HG03108 (cell line): ENCODE measurements around the gene PIN4.
"Not testable (repeated sequence)": the region's sequence is repeated elsewhere in the genome, so short reads cannot be mapped to it uniquely, and the experiment has no call there.

Experiments
- ATAC-seq: cut with Tn5 transposase; IDR thresholded peaks from one replicate; pipeline ENCODE4 v1.9.1; 2021; ENCODE audit warnings: moderate library complexity; ENCODE audit not compliant: unreplicated experiment

The PIN4 gene

GRCh38 chrX:72181178-72182125, at the start of gene PIN4:
Gene PIN4 (plus strand): TSS chrX:72181757. CDS start chrX:72181786, 29 bp downstream.
- ATAC-seq: peak; percentile 91

DNA sequence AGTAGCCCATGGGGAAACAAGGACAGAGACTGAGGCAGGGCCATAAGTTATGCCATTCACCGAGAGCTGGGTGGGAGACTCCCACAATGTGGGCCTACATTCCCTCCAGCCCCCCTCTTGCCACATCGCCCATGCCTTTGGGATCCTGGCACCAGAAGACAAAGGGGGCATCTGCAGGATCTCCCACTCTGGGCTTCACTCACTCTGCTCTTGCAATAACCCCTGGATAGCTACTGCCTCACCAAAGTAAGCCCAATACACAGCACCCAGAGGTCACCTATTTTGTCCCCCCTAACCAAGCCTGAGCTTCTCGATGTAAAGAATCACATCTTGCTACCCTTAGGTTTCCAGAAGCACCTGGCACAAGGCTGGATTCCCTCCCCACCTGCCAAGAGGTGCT, 49.1 kb upstream of the PIN4 start:
- no peak for ATAC-seq

DNA sequence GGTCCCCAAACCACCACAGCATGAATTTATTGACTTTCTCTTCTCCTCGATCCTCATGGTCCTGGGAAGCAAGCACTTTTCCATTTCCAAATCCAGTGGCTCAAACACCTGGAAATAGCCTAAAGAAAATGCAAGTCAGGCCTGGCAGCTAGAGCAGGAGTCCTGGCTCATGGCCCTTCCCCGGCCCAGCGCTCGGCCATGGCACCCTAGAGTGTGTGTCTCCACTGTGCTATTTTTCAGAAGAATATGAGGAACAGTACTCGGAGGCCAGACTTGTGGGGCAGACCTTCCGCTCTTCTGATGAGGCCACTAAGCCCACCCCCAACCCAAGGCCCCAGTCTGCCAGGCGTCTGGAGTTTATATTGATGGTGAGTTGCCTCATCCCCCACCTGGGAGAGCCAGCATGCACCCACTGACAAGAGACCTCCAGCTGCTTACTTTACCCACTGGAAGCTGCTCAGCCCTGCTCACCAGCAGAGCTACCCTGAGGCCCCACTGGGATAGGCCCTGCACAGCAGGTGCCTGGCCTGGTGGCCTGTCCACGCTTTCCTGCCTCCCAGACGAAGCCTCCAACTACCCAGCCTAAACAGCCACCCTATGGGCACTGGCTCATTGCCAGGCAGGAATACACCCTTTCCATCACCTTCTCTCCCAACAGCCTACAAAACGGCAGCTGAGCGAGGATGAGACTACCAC, 47.6 kb upstream of the PIN4 start:
- no peak for ATAC-seq

GRCh38 chrX:72137846-72138495, 43.6 kb upstream of the PIN4 start:
- no peak for ATAC-seq

GRCh38 chrX:72139538-72139937, 42.0 kb upstream of the PIN4 start:
- no peak for ATAC-seq

DNA sequence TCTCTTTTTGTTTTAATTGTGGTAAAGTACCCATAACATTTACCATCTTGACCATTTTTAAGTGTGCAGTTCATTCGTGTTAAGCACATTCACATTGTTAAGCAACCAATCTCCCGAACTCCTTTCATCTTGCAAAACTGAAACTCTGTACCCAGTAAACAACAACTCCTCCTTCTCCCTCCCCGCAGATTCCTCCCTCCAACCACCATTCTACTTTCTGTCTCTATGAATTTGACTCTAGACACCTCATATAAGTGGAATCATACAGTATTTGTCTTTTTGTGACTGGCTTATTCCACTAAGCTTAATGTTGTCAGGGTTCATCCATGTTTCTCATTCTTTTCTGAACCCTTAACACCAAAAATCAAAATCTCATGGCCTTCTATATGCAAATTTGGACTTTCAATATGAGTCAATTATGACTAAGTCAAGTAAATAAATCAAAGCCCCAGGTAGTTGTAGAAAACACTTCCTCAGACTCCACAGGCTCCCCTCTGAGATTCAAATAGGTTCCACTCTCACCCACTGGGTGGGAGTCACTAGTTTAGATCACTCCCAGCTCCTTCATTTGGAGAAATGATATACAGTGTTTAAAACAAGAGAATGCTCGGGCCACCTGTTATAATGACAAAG, 40.1 kb upstream of the PIN4 start:
- ATAC-seq: no peak

DNA sequence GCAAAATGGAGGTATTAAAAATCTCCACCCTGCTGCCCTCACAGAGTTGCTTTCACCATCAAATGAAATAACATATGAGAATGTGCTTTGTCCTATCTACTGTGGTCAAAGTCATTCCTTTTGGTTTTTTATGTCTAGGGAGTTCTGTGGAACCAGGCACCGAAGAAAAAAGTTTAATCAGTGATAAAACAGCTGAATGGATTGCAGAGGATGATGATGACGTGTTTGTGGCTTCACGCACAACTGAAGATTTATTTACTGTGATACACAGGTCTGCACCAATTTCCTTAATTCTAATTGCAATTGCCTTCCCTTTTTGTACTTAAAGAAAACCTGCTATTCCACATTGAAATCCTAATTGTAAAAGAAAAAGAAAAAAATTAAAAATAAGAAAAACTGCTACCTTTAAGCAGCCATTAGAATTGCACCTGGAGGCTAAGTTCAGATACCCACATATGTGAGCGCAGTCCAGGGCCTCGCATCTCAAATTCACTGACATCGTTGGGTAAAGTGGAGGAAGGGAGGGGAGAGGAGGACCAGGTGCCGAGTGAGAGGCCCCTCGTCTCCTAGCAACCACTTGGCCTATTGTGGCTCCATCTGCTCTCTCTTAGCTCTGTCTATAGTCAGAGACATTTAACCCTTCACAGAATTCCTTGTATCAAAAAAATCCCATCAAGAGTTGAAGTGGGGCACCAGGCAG, 39.3 kb upstream of the PIN4 start:
- ATAC-seq: no peak

DNA sequence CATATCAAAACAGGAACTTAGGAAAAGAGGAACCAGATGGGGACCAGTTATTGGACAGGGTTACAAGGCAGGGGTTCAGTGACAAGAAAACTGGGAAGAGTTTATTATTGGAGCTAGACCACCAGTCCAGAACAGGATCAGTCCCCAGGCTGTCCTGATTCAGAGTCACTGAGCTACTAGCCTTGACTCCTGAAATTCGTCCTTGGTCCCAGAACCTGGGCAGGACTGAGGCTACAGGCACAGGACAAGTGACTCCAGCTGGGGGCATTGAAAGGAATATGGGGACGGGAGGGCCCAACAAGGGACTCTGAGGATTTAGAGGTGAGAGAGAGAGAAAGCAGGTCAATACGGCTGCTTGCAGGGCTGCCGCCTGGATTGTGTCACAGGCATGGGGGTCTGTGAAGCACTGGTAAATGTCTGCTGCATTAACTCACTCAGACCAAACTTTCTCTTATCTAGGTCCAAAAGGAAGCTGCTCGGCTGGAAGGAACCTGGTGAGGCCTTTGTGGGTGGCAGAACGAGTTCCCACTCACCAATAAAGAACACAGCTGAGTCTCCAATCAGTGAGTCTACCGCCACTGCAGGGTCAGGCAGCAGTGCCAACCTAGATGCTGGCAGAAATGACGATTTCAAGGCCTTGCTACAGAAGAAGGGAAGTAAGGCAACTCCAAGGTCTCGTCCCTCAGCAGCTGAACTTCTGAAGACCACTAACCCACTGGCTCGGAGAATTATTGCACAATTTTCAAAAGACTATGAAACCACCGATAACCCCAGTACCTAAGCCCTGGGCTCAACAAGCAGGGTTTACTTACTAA, 38.6 kb upstream of the PIN4 start:
- ATAC-seq: no peak

- no peak for ATAC-seq
Observed at GRCh38 chrX:72143609-72143907, 38.0 kb upstream of the PIN4 start.

- no peak for ATAC-seq
Observed at GRCh38 chrX:72145181-72145580, 36.4 kb upstream of the PIN4 start.

DNA sequence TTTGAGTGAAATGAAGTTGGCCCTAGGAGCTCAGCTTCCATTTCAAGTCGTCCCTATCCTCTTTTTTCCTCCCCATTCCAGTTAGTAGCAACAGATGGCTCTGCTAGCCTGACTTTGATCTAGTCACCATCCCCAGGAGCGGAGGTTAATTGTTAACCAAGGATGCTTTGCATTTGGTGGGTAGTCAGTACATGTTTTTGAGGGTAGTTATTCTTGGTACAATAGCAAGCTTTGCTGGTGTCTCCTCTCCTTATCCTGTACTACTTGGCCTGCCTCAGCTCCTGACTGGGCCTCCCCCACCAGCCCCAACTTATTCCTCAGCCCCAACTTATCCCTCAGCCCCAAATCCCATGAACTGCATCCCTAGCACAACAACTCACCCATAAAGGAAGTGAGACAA, 35.0 kb upstream of the PIN4 start:
- no peak for ATAC-seq

DNA sequence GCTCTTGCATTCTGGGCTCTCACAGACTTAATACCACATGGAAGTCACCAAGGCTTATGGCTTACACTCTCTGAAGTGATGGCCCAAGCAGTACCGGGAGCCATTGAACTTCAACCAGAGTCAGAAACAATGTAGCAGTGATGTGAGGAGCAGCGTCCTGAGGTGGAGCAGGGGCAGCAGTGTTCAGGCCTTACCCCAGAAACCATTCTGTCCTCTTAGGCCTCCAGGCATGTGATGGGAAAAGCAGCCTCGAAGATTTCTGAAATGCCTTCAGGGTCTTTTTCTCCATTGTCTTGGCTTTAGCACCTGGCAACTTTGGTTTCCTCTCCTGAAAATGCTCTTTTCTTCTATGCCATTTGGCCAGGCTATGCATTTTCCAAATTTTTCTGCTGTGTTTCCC, 22.8 kb upstream of the PIN4 start:
- no peak for ATAC-seq

- ATAC-seq: no peak
Observed at GRCh38 chrX:72159769-72160168, 21.8 kb upstream of the PIN4 start.

DNA sequence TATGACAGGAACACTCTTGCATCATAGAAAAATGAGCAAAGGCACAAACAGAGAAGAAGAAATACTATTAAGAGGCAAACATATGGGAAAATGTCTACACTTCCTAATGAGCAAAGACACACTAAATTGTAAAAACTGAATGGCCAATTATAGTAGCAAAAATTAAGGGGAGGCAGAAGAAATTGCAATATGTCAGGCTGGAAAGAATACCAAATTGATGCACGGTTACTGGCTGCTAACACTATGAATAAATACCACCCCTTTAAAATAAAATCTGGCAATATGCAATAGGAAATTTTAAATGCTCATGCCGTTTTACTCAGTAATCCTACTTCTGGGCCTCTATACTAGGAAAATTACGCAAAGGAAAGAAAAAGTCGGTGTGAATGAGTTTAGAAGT, 16.0 kb upstream of the PIN4 start:
- no peak for ATAC-seq

DNA sequence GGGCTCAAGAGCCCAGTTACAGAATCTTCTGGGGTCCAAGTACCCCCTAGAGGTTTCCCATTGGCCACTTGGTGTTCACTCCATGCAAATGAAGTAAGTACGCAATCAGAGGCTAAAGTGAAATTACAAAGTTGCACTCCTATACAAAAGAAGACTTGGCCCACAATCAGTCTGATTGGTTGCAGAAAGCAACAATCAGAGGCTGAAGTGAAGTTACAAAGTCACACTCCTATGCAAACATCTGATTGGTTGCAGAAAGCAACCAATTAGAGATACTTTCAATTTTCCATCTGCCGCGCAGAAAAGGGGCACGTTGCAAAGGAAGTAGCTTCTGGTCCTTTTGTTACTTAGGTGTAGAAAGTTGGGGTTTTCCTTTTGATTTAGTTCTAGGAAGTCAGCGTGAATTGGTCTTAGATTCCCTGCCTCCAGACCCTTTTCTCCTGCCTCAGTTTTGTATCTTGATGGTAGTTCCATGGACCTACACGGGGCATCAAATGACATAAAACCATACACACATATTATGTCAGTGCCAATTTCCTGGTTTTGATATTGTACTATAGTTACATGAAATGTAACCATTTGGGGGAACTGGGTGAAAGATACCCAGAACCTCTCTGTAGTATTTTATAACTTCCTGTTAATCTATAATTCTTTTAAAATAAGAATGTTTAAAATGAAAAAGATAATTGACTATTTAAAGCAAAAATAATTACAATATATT, 12.4 kb upstream of the PIN4 start:
- ATAC-seq: no peak

DNA sequence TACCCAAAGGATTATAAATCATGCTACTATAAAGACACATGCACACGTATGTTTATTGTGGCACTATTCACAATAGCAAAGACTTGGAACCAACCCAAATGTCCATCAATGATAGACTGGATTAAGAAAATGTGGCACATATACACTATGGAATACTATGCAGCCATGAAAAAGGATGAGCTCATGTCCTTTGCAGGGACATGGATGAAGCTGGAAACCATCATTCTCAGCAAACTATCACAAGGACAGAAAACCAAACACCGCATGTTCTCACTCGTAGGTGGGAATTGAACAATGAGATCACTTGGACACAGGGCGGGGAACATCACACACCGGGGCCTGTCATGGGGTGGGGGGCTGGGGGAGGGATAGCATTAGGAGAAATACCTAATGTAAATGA, 5.3 kb upstream of the PIN4 start:
- ATAC-seq: not testable (repeated sequence)

DNA sequence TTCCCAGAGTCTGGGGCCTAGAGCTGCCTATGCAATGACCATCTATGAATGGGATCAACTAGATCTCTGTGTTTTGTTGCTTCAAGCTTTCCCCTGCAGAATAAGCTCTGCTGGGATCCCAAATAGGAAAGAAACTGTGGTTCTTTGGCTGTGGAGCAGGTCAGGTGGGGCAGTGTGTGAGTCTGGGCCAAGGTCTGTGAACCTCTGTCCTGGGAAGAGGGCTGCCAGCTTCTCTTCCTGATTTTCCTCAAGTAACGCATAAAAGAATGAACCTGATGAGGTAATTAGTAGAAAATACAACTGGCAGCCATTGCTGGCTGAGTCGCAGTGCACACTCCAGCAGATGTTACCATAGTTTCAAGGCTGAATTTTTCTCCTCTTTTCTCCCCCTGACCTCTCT, 4.6 kb upstream of the PIN4 start:
- ATAC-seq: no peak

GRCh38 chrX:72180539-72180938, 1.0 kb upstream of the PIN4 start:
- no peak for ATAC-seq

- no peak for ATAC-seq
Observed at GRCh38 chrX:72182924-72183323, 1.4 kb downstream of the PIN4 start.
